WERI-Rb-1 (cell line): ENCODE data around the gene TLCD3A.
"Not testable (repeated sequence)": the region's sequence is repeated elsewhere in the genome, so short reads cannot be mapped to it uniquely, and the experiment has no call there.

Source experiments
- DNase-seq: peaks from one replicate; pipeline ENCODE4 v3.0.0-alpha.2; 2020
- H3K27ac ChIP-seq: fragments of 250-450 bp; sonication (Bioruptor Pico); 2 replicates; pipeline ENCODE4 v1.5.1; 2020; ENCODE audit warnings: mild to moderate bottlenecking, moderate library complexity
- H3K27me3 ChIP-seq: fragments of 250-450 bp; sonication (Bioruptor Pico); 2 replicates; pipeline ENCODE4 v1.5.1; 2021; ENCODE audit warnings: mild to moderate bottlenecking, low read depth, moderate library complexity; ENCODE audit not compliant: insufficient read depth, severe bottlenecking
- H3K36me3 ChIP-seq: fragments of 250-450 bp; sonication (Bioruptor Pico); 2 replicates; pipeline ENCODE4 v1.5.1; 2020; ENCODE audit warnings: mild to moderate bottlenecking, moderate library complexity
- H3K4me3 ChIP-seq: 2 replicates; pipeline ENCODE4 v1.5.1; 2011; ENCODE audit warnings: low read depth, mild to moderate bottlenecking, control low read depth, low read length
- H3K9me3 ChIP-seq: fragments of 250-450 bp; sonication (Bioruptor Pico); 2 replicates; pipeline ENCODE4 v1.5.1; 2021; ENCODE audit warnings: mild to moderate bottlenecking, moderate library complexity; ENCODE audit not compliant: severe bottlenecking
- TF ChIP-seq, protein P1 (sequence below): IDR thresholded peaks from 2 replicates; pipeline ENCODE4 v1.5.1; 2011; ENCODE audit warnings: low read depth, mild to moderate bottlenecking, control low read depth, inconsistent platforms, low read length

The TLCD3A gene

DNA sequence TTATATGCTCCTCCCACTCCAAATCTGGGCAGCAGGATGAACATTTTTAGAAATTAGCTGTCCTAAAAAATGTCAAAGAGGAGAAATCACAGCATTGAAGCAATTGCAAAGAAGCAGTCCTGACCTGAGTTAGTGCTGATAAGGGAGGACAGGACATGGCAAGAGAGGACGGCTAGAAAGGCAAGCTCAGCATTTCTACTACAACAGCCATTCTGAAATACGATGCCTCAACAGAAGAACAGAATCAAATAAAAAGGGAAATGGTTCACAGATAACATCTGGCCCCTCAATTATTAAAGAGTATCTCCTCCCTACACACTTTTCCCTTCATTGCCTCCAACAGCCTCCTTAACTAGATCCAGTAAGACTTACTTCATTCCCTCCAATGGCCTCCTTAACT lies 36.0 kb upstream of the TLCD3A start:
- TF ChIP-seq, protein P1, sequence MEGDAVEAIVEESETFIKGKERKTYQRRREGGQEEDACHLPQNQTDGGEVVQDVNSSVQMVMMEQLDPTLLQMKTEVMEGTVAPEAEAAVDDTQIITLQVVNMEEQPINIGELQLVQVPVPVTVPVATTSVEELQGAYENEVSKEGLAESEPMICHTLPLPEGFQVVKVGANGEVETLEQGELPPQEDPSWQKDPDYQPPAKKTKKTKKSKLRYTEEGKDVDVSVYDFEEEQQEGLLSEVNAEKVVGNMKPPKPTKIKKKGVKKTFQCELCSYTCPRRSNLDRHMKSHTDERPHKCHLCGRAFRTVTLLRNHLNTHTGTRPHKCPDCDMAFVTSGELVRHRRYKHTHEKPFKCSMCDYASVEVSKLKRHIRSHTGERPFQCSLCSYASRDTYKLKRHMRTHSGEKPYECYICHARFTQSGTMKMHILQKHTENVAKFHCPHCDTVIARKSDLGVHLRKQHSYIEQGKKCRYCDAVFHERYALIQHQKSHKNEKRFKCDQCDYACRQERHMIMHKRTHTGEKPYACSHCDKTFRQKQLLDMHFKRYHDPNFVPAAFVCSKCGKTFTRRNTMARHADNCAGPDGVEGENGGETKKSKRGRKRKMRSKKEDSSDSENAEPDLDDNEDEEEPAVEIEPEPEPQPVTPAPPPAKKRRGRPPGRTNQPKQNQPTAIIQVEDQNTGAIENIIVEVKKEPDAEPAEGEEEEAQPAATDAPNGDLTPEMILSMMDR: no peak
- Histone ChIP-seq H3K4me3 (no peak overlapping the region), H3K36me3 (peaks cover 28% of the 10 kb centered on the region), H3K9me3 (no peaks in the 10 kb centered on the region), H3K27me3 (no peaks in the 10 kb centered on the region), H3K27ac (no peak overlapping the region)
- DNase-seq: no peak

DNA sequence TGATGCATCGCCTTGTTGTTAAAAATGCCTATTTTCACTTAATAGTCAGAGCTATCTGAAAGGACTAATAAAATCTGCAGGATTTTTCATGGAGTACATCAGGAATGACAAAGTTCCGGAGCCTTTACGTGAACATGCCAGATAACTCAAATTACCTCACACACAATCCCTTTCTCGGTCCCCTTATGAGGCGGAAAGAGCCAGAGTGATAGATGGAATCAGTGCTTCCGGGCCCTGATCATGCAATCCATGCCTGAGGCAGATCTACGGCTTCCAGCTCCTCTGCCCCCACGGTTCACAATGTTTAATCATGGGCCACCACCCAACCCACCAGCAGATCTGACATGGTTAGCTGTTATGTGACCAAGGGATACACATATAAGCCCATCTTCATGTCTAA lies 34.7 kb upstream of the TLCD3A start:
- H3K27me3 ChIP-seq: no peaks in the 10 kb centered on the region
- no peak overlapping the region for H3K27ac ChIP-seq
- TF ChIP-seq, protein P1: no peak
- no peak overlapping the region for H3K4me3 ChIP-seq
- no peak for DNase-seq
- H3K36me3 ChIP-seq: peaks cover 28% of the 10 kb centered on the region
- no peaks in the 10 kb centered on the region for H3K9me3 ChIP-seq

DNA sequence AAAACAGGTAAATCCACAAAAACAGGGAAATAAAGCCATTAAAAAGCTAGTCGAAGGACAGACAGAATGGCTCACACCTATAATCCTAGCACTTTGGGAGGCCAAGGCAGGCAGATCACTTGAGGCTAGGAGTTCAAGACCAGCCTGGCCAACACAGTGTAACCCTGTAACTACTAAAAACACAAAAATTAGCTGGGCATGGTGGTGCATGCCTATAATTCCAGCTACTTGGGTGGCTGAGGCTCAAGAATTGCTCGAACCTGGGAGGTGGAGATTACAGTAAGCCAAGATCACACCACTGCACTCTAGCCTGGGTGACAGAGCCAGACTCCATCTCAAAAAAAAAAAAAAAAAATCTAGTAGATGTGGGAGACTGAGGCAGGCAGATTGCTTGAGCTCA lies 34.3 kb upstream of the TLCD3A start:
- H3K27me3 ChIP-seq, H3K27ac ChIP-seq, DNase-seq, H3K4me3 ChIP-seq, H3K9me3 ChIP-seq: not testable (repeated sequence)
- peaks cover 26% of the 10 kb centered on the region for H3K36me3 ChIP-seq

DNA sequence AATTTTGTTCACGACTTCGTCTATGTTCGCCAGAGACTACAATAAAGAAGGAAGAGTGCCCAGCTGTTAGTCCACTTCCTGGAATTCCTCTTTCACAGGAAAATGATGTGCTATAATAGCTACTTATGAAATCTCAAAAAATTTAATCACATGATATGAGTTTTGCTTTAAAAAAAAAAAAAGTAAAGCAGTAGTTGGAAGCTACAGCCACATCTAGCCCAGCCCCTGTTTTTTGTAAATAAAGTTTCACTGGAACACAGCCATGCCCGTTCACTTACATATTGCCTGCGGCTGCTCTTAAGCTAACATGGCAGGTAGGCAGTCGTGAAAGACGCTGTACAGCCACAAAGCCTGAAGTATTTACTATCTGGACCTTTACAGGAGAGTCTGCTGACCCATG lies 33.1 kb upstream of the TLCD3A start:
- no peaks in the 10 kb centered on the region for H3K27me3 ChIP-seq
- no peak overlapping the region for H3K27ac ChIP-seq
- H3K9me3 ChIP-seq: no peaks in the 10 kb centered on the region
- TF ChIP-seq, protein P1: no peak
- no peak overlapping the region for H3K4me3 ChIP-seq
- peaks cover 26% of the 10 kb centered on the region for H3K36me3 ChIP-seq
- no peak for DNase-seq

DNA sequence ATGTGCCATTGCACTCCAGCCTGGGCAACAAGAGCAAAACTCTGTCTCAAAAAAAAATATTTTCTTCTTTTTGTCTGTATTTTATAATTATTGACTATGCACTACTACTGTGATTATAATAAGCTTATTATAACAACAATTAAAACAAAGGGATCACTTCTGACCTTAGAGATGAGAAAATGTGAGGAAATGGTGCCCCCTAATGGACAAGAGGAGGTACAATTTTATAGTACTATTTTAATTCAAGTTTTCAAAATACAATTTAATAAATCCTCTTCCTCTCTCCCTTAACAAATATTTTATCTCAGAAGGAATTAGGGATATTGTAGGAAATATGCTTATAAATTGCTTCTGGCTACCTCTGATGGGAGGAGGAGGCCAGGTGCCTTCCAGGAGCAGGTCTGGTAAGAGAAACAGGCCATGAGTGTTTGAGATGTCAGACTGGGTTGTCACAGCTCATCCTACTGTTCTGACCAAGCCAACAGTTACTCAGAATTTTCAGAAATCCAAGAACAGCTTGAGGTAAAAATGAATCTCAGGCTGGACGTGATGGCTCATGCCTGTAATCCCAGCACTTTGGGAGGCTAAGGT lies 31.8 kb upstream of the TLCD3A start:
- TF ChIP-seq, protein P1: no peak
- peaks cover 20% of the 10 kb centered on the region for H3K36me3 ChIP-seq
- no peaks in the 10 kb centered on the region for H3K27me3 ChIP-seq
- DNase-seq: no peak
- no peaks in the 10 kb centered on the region for H3K9me3 ChIP-seq
- no peak overlapping the region for H3K4me3 ChIP-seq
- no peak overlapping the region for H3K27ac ChIP-seq

DNA sequence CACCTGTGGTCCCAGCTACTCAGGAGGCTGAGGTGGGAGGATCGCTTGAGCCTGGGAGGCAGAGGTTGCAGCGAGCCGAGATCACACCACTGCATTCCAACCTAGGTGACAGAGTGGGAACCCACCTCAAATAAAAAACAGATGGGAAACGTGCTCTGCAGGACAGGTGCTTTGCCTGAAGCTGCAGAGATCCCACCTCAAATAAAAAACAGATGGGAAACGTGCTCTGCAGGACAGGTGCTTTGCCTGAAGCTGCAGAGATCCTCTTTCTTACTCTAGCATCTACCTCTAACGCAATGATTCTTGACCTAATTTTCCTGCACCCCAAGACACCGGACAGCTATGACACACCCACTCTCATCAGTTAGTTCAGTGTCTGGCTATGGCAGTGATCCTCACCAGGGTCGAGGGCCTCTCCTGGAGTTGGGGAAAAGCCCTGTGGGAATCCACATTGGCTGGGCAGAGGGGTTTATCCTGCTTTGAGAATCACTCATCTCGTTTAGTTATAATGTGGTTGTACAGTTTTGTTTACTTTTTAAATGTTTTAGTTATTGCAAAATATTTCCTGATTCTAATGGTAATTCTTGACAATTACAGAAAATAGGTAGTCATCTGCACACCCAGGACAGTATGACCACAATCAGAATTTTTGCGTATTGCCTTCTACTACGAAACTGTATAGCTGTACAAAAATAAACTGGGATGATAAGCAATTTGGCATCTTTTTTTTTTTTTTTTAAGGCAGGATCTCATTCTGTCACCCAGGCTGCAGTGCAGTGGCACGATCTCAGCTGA lies 29.1 kb upstream of the TLCD3A start:
- H3K4me3 ChIP-seq: no peak overlapping the region
- H3K9me3 ChIP-seq: no peaks in the 10 kb centered on the region
- peaks cover 12% of the 10 kb centered on the region for H3K36me3 ChIP-seq
- H3K27ac ChIP-seq: no peak overlapping the region
- no peak for DNase-seq
- TF ChIP-seq, protein P1: no peak
- no peaks in the 10 kb centered on the region for H3K27me3 ChIP-seq
